ENCODE measurements around the gene IFTAP. TPM values are rescaled to one million over a fixed set of nuclear protein-coding genes. Genes with fewer than 3 reads are reported as not detected.

Gene IFTAP
- total and polyA plus RNA-seq, 2 experiments from 2014 or later, result 17.8 to 34.1 TPM

DNA sequence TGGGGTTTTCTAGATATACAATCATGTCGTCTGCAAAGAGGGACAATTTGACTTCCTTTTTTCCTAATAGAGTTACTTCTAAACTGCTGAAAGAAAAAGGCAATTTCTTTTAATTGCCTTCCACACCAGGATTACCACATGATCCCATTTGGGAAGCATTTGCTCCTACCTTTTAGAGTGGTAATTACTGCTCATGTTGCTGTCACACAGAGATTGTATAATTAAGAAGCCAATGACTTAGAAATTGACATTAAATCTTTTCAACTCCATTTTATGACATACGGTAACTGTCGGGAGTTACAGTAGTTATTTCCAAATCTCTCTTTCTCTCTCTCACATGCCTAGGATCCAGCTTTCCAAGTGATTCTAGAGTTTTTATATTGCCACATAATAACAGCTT is 21.5 kb downstream of the IFTAP start:
- Histone ChIP-seq H3K27me3 (no peaks in the 10 kb centered on the region), H3K9me2 (replicated peaks; ENCODE audit: insufficient read depth) (no peaks in the 10 kb centered on the region), H3K4me1 (ENCODE audit: insufficient read depth) (peaks cover 4% of the 10 kb centered on the region), H3K9me3 (ENCODE audit: low read depth) (no peaks in the 10 kb centered on the region), H2AFZ (no peak overlapping the region), H4K20me1 (ENCODE audit: insufficient read depth, poor library complexity, severe bottlenecking) (no peaks in the 10 kb centered on the region), H3K4me2 (no peak overlapping the region), H3K36me3 (replicated peaks; ENCODE audit: insufficient read depth, low read depth) (no peaks in the 10 kb centered on the region), H3K79me2 (no peaks in the 10 kb centered on the region), H3K4me3 (no peak overlapping the region), H3K27ac (no peak overlapping the region)
- WGBS (ENCODE audit: low lambda C conversion rate, missing lambda C conversion rate), result 73% methylated on average over 3 of the region's 3 CpGs
- TF ChIP-seq EZH2 (IDR thresholded peaks at IDR 0.05; ENCODE audit: borderline replicate concordance) (no peak), EZH2phosphoT487 (IDR thresholded peaks at IDR 0.05; ENCODE audit: low read depth, severe bottlenecking, unreplicated experiment) (no peak)
- TF ChIP-seq, protein P1, sequence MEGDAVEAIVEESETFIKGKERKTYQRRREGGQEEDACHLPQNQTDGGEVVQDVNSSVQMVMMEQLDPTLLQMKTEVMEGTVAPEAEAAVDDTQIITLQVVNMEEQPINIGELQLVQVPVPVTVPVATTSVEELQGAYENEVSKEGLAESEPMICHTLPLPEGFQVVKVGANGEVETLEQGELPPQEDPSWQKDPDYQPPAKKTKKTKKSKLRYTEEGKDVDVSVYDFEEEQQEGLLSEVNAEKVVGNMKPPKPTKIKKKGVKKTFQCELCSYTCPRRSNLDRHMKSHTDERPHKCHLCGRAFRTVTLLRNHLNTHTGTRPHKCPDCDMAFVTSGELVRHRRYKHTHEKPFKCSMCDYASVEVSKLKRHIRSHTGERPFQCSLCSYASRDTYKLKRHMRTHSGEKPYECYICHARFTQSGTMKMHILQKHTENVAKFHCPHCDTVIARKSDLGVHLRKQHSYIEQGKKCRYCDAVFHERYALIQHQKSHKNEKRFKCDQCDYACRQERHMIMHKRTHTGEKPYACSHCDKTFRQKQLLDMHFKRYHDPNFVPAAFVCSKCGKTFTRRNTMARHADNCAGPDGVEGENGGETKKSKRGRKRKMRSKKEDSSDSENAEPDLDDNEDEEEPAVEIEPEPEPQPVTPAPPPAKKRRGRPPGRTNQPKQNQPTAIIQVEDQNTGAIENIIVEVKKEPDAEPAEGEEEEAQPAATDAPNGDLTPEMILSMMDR (IDR thresholded peaks at IDR 0.05; ENCODE audit: poor library complexity), result no peak
- DNase-seq (ENCODE audit: low spot score), result no peak

DNA sequence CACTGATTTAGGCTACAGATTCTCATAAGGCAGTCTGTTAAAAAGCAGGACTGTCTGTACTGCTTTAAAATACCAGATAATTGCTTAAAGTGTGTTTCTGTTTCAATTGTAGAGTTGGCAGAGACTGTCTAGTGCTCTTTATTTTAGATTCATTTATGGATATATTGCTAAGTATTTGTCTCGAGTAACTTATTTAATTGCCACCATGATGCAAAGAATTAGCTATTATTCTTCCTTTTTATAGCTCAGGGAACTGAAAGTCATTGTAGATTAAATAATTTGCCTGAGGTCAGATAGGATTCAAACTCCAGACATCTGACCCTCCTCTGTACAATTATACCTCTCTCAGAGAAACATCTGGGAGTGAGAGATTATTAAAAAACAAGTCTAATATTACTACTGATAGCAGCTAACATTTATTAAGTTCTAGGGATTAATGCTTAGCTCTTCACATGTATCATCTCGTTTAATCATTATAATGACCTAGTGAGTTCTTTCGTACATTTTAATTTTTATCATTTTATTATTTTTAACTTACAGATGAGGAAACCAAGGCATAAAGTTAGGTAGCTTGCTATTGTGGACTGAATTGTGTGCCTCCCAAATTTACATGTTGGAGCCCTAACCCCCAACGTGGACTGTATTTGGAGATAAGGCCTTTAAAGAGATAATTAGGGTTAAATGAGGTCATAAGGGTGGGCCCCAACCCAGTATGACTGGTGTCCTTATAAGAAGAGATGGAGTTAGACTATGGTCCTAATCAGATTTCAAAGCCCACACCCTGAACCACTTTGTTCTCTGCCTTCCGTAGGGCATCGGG is 23.5 kb downstream of the IFTAP start:
- DNase-seq (ENCODE audit: low spot score), result no peak
- H3K4me2 ChIP-seq, result no peak overlapping the region
- no peak for TF ChIP-seq EZH2phosphoT487 (IDR thresholded peaks at IDR 0.05; ENCODE audit: low read depth, severe bottlenecking, unreplicated experiment)
- no peak for TF ChIP-seq EZH2 (IDR thresholded peaks at IDR 0.05; ENCODE audit: borderline replicate concordance)
- TF ChIP-seq, protein P1 (IDR thresholded peaks at IDR 0.05; ENCODE audit: poor library complexity), result no peak
- H3K27ac ChIP-seq, result no peak overlapping the region
- no peak overlapping the region for H3K4me3 ChIP-seq
- no peak overlapping the region for H2AFZ ChIP-seq
- H3K4me1 ChIP-seq (ENCODE audit: insufficient read depth), result peaks cover 4% of the 10 kb centered on the region
- 77% methylated on average over 6 of the region's 6 CpGs for WGBS (ENCODE audit: low lambda C conversion rate, missing lambda C conversion rate)
- no peaks in the 10 kb centered on the region for H3K79me2 ChIP-seq
- H3K36me3 ChIP-seq (replicated peaks; ENCODE audit: insufficient read depth, low read depth), result no peaks in the 10 kb centered on the region
- no peaks in the 10 kb centered on the region for H3K27me3 ChIP-seq
- H3K9me2 ChIP-seq (replicated peaks; ENCODE audit: insufficient read depth), result no peaks in the 10 kb centered on the region
- no peaks in the 10 kb centered on the region for H4K20me1 ChIP-seq (ENCODE audit: insufficient read depth, poor library complexity, severe bottlenecking)
- H3K9me3 ChIP-seq (ENCODE audit: low read depth), result no peaks in the 10 kb centered on the region

DNA sequence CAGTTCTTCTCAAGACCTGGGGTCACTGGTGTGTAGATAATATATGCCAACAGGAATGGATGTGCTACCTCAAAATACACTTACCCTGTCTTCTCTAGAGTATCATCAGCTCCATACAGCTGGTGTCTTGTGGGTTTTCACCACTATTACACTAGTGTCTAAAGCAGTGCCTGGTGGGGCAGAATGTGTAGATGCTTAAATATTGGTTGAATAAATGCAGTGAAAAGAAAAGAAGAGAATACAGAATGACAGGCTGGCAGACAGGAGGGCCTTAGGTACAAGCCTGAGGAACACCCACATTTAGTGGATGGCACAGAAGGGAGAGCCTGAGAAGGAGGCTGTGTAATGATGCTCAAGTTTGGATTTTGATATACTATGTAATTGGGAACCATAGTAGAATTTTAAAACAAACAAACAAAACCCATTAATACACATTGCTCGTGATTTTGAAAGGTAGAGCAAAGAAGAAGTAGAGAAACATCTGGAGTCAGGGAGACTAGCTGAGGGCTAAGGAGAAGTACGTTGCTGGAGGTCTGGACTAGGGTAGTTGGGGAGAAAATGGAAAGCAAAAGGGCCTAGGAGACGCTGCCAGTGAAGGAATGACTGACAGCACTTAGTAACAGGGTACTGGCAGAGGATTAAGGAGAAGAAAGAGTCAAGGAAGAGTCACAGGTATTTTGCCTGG is 24.2 kb downstream of the IFTAP start:
- Histone ChIP-seq H3K9me2 (replicated peaks; ENCODE audit: insufficient read depth) (no peaks in the 10 kb centered on the region), H3K79me2 (no peaks in the 10 kb centered on the region), H2AFZ (no peak overlapping the region), H3K9me3 (ENCODE audit: low read depth) (no peaks in the 10 kb centered on the region), H3K4me3 (no peak overlapping the region), H3K36me3 (replicated peaks; ENCODE audit: insufficient read depth, low read depth) (no peaks in the 10 kb centered on the region), H3K27me3 (no peaks in the 10 kb centered on the region), H4K20me1 (ENCODE audit: insufficient read depth, poor library complexity, severe bottlenecking) (no peaks in the 10 kb centered on the region), H3K27ac (no peak overlapping the region), H3K4me2 (no peak overlapping the region), H3K4me1 (ENCODE audit: insufficient read depth) (peaks cover 4% of the 10 kb centered on the region)
- no peak for DNase-seq (ENCODE audit: low spot score)
- WGBS (ENCODE audit: low lambda C conversion rate, missing lambda C conversion rate), result 80% methylated on average over 3 of the region's 3 CpGs
- TF ChIP-seq EZH2 (IDR thresholded peaks at IDR 0.05; ENCODE audit: borderline replicate concordance) (no peak), EZH2phosphoT487 (IDR thresholded peaks at IDR 0.05; ENCODE audit: low read depth, severe bottlenecking, unreplicated experiment) (no peak)
- TF ChIP-seq, protein P1 (IDR thresholded peaks at IDR 0.05; ENCODE audit: poor library complexity), result no peak
